GM10248 (cell line): ENCODE data around the gene BMP7.
"Not testable (repeated sequence)": the region's sequence is repeated elsewhere in the genome, so short reads cannot be mapped to it uniquely, and the experiment has no call there.

ENCODE experiments used
- CTCF ChIA-PET: fragments of 300-600 bp; sonication (Branson Sonifier 250); formaldehyde crosslinking; extraction: SDS; loops from one replicate; lab custom pipeline; 2021; ENCODE audit warnings: antibody characterized with exemption; lab: Yijun Ruan, JAX
- POLR2A ChIA-PET: fragments of 350-650 bp; sonication (Branson Sonifier 250); formaldehyde crosslinking; extraction: SDS; loops from one replicate; lab custom pipeline; 2020; ENCODE audit warnings: antibody characterized with exemption; lab: Yijun Ruan, JAX
- DNase-seq: peaks from one replicate; pipeline ENCODE4 v3.0.0; 2012; ENCODE audit errors: extremely low spot score
- TF ChIP-seq, protein P1 (sequence below): IDR thresholded peaks from 2 replicates; pipeline ENCODE4 v1.5.1; 2012; ENCODE audit warnings: mild to moderate bottlenecking, low read depth; ENCODE audit errors: extremely low read depth, missing control alignments, control extremely low read depth

The BMP7 gene

DNA sequence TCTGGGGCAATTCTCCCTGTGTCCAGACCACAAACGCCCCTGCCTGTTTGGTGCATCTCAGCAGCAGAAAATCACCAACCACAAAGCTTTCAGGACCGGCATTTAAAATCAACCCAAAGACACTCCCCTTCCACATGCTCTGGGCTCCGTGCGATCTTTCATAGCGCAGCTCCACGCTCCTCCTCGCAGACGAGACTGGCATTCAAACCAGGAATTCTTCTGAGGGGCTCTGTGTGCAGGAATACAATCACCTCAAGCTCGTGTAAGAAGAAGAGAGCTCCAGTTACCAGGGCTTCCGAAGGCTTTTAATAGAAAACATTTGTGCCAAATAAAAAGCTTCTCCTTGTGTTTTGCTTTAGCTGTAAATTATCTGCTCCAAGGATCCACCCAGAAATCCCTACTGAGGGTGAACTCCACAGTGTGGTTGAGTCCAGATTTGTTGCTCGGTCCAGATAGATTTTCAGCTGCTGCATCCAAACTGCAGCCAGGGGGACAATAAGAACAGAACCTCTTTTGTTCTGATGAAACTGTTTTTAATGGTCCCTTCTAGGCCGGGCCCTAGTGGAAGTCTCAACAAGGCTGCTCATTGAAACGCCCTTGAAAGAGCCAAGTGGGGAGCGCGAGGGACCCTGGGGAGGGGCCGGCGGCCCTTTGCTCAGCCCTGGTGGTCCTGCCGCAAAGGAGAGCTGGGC is 16.4 kb upstream of the BMP7 start:
- TF ChIP-seq, protein P1, sequence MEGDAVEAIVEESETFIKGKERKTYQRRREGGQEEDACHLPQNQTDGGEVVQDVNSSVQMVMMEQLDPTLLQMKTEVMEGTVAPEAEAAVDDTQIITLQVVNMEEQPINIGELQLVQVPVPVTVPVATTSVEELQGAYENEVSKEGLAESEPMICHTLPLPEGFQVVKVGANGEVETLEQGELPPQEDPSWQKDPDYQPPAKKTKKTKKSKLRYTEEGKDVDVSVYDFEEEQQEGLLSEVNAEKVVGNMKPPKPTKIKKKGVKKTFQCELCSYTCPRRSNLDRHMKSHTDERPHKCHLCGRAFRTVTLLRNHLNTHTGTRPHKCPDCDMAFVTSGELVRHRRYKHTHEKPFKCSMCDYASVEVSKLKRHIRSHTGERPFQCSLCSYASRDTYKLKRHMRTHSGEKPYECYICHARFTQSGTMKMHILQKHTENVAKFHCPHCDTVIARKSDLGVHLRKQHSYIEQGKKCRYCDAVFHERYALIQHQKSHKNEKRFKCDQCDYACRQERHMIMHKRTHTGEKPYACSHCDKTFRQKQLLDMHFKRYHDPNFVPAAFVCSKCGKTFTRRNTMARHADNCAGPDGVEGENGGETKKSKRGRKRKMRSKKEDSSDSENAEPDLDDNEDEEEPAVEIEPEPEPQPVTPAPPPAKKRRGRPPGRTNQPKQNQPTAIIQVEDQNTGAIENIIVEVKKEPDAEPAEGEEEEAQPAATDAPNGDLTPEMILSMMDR, result no peak
- ChIA-PET POLR2A (no interaction called here), CTCF (interaction anchor here (1.0 to 1.5 kb wide), 2 partner anchors 13 to 63 kb away, joined by 3 to 5 read pairs; no protein-coding TSS in a partner anchor)
- no peak for DNase-seq

DNA sequence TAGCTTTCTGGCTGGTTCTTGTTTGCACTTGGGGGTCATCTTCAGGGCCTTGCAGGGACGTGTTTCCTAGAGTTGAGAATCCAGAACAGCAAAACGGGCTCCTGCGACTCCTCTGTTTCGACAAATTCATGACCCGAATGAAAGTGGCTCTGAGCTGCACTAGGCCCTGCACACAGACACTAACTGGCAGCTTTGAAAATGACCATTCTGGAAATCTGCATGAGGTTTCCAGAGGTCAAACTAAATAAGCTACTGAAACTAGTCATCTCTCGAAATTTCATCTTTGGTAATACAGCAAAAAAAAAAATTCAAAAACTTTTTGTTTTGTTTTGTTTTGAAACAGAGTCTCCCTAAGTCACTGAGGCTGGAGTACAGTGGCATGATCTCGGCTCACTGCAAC is 15.5 kb upstream of the BMP7 start:
- TF ChIP-seq, protein P1, result no peak
- CTCF ChIA-PET, result interaction anchor here (1.5 kb wide), 1 partner anchor 14 kb away, joined by 5 read pairs; no protein-coding TSS in a partner anchor
- no peak for DNase-seq
- POLR2A ChIA-PET, result no interaction called here

DNA sequence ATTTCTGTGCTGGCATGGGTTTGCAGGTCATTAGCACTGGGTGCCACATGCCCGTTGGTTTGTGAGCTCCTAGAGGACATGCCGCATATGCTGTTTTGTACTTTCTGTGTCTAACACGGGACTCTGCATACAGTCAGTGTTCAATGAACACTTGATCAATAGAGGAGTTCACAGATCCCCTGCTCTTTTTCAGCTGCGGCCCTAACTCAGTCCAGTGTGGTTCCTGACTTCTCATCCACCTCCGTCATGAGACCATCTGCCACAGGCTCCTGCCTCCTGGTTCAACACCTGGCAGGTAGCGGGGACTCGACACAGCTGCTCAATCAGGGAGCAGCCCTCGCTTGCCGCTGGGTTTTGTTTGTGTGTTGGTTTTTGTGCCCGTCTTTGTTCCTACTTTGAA is 13.8 kb upstream of the BMP7 start:
- TF ChIP-seq, protein P1, result no peak
- ChIA-PET POLR2A (no interaction called here), CTCF (interaction anchor here (0.7 kb wide), 1 partner anchor 53 kb away, joined by 3 read pairs; no protein-coding TSS in a partner anchor)
- DNase-seq, result no peak

DNA sequence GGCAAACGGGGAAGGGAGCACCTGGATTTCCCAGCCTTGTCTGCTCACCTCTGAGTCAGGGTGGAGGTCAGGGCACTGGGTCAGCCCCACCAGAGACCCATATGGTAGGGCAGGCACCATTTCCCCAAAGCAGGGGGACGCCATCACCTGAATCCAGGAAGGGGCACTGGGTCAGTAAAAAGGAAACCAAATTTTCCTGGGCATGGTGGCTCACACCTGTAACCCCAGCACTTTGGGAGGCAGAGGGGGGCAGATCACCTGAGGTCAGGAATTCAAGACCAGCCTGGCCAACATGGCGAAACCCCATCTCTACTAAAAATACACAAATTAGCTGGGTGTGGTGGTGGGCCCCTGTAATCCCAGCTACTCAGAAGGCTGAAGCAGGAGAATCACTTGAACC is 13.1 kb upstream of the BMP7 start:
- CTCF ChIA-PET, result interaction anchor here (0.7 kb wide), 1 partner anchor 54 kb away, joined by 3 read pairs; no protein-coding TSS in a partner anchor
- POLR2A ChIA-PET, DNase-seq: not testable (repeated sequence)

DNA sequence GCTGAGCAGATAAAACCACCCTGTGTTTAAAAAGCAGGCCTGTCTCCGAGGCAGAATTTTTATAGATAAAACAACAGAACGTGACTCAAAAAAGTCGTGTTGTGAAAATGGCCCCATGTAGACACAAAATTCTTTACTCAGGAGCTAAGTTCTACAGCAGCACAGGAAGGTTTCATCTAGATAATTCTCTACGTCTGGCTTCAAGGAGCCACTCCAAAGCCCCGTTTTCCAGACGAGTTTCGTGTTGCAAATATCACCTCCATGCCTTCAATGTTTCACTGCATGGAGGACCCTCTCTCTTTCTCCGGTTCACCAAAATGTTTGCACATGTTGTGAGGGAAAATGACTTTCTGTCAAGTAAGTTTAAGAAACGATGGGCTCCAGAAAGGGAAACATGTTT is 12.0 kb upstream of the BMP7 start:
- no peak for DNase-seq
- ChIA-PET CTCF (no interaction called here), POLR2A (no interaction called here)
- TF ChIP-seq, protein P1, result no peak

DNA sequence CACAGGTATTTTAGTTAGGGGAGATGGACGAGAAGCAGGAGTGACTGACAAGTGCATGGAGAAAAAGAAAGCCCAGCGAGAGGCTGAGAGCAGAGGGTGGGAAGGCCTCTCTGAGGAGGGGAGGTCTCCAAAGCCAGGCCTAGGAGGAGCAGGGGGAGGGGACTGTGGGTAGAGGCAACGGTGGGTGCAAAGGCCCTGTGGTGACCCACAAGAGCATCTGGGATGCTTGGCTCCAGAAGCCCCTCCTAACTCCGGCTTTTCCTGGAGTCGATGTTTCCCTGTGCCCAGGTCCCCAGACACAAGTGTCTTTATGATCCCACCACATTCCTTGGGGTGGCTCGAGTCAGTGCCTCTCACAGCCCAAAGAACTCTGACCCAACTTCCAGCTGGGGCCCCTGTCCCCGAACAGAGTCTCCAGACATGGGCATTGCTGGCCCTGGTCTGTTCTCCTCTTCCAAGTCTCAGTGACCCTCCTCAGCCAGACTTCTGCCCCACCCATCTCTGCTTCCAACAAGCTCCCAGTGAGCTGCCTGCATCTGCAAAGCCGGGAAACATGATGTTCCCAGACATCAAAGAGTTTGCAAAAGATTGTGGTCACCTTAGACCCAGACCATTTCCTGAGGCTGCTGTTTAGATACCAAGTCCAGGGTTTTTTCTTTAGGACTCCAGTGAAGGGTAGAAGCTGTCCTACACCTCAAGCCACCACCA is 11.1 kb upstream of the BMP7 start:
- ChIA-PET POLR2A (no interaction called here), CTCF (interaction anchor here (1.1 kb wide), 1 partner anchor 8 kb away, joined by 4 read pairs; no protein-coding TSS in a partner anchor)
- DNase-seq, result no peak
- TF ChIP-seq, protein P1, result no peak

DNA sequence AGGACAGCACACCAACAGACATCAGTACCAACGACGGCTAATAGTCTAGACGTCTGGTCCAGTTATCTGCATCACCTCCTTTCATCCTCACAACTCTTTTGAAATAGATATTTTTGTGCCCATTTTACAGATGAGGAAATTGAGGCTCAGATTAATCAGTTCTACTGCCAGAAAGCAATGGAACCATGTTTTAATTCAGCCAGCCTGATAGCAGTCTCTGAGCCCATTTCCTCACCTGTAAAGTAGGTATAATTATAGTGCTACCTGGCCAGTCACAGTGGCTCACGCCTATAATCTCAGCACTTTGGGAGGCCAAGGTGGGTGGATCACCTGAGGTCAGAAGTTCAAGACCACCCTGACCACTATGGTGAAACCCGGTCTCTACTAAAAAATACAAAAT is 9.8 kb upstream of the BMP7 start:
- DNase-seq, result no peak
- TF ChIP-seq, protein P1, result no peak
- ChIA-PET POLR2A (no interaction called here), CTCF (interaction anchor here (1.1 kb wide), 1 partner anchor 10 kb away, joined by 4 read pairs; no protein-coding TSS in a partner anchor)
